OCI-LY7 (cell line): ENCODE results near the gene UBE2D1. TPM values are rescaled to one million over a fixed set of nuclear protein-coding genes. Genes with fewer than 3 reads are reported as not detected.

Experiments used
- BruUV-seq: library from RNA; stranded (reverse); fragments of 400-500 nt; replicated peaks from 2 replicates; lab custom pipeline; 2021; lab: Mats Ljungman, UMichigan
- CTCF ChIA-PET: fragments of 300-600 bp; sonication (Branson Sonifier 250); formaldehyde crosslinking; loops from one replicate; lab custom pipeline; 2022; ENCODE audit warnings: antibody characterized with exemption; ENCODE audit not compliant: unreplicated experiment; lab: Charles Lee
- POLR2A ChIA-PET: fragments of 300-600 bp; sonication (Branson Sonifier 250); formaldehyde crosslinking; loops from one replicate; lab custom pipeline; 2022; ENCODE audit warnings: antibody characterized with exemption; lab: Charles Lee
- DNase-seq: peaks from one replicate; pipeline ENCODE4 v3.0.0-alpha.2; 2015; ENCODE audit warnings: low spot score
- H2AFZ ChIP-seq: fragments of 200-600 bp; sonication (generic), shearing (Covaris generic); 2 replicates; pipeline ENCODE4 v1.6.1; 2014; ENCODE audit warnings: mild to moderate bottlenecking, antibody characterized with exemption, low read length, moderate library complexity
- H3K27ac ChIP-seq: fragments of 200-600 bp; sonication (generic); 2 replicates; pipeline ENCODE4 v1.5.1; 2014; ENCODE audit warnings: mixed run types, low read depth, mild to moderate bottlenecking, moderate library complexity, low read length, inconsistent platforms; ENCODE audit not compliant: poor library complexity, severe bottlenecking
- H3K36me3 ChIP-seq: fragments of 200-600 bp; sonication (generic); 2 replicates; pipeline ENCODE4 v1.6.1; 2014; ENCODE audit warnings: mild to moderate bottlenecking, antibody characterized with exemption, low read length, moderate library complexity, mixed read lengths; ENCODE audit not compliant: insufficient read depth
- H3K4me1 ChIP-seq: fragments of 200-600 bp; sonication (generic); 2 replicates; pipeline ENCODE4 v1.5.1; 2014; ENCODE audit warnings: mild to moderate bottlenecking, low read length; ENCODE audit not compliant: insufficient read depth, poor library complexity, severe bottlenecking
- H3K4me2 ChIP-seq: fragments of 200-600 bp; sonication (generic); 2 replicates; pipeline ENCODE4 v1.6.1; 2014; ENCODE audit warnings: mild to moderate bottlenecking, low read length
- H3K4me3 ChIP-seq: fragments of 200-600 bp; sonication (generic); 2 replicates; pipeline ENCODE4 v1.5.1; 2014; ENCODE audit warnings: mild to moderate bottlenecking, low read depth, low read length; ENCODE audit not compliant: poor library complexity, severe bottlenecking
- H3K79me2 ChIP-seq: fragments of 200-600 bp; sonication (generic); 2 replicates; pipeline ENCODE4 v1.6.1; 2016; ENCODE audit warnings: low read depth, mild to moderate bottlenecking, low read length, moderate library complexity, mixed read lengths; ENCODE audit not compliant: insufficient read depth
- H3K9me2 ChIP-seq: fragments of 200-600 bp; sonication (generic); 2 replicates; pipeline ENCODE4 v1.6.1; 2016; ENCODE audit warnings: mild to moderate bottlenecking, low read length, mixed read lengths; ENCODE audit not compliant: insufficient read depth
- H3K9me3 ChIP-seq: fragments of 200-600 bp; sonication (generic); 2 replicates; pipeline ENCODE4 v1.6.1; 2014; ENCODE audit warnings: mild to moderate bottlenecking, mixed run types, low read length, mixed read lengths
- H4K20me1 ChIP-seq: fragments of 200-600 bp; sonication (generic); 2 replicates; pipeline ENCODE4 v1.6.1; 2014; ENCODE audit warnings: mild to moderate bottlenecking, antibody characterized with exemption, low read length, moderate library complexity, mixed read lengths; ENCODE audit not compliant: insufficient read depth
- EZH2phosphoT487 ChIP-seq: fragments of 200-600 bp; sonication (generic); IDR thresholded peaks from 2 replicates; pipeline ENCODE4 v1.6.1; 2018; ENCODE audit warnings: low read depth, borderline replicate concordance, mild to moderate bottlenecking, mixed run types, antibody characterized with exemption, low read length, moderate library complexity, mixed read lengths
- intact Hi-C: fragments of 100-400 bp; cut with micrococcal nuclease; formaldehyde crosslinking; loops from one replicate; pipeline ENCODE4 v1.10.0; 2022; ENCODE audit not compliant: unreplicated experiment
- total RNA-seq, 2 experiments: library from RNA; depleted of rRNA in 1 of 2; stranded (reverse); fragments of >200 nt in 1 of 2; shearing (Covaris generic) in 1 of 2; gene quantifications; 2 replicates each; pipeline ENCODE4 v1.2.3, GENCODE V29; 2014 to 2022
- TF ChIP-seq, protein P1 (sequence below): fragments of 200-600 bp; sonication (generic); conservative IDR thresholded peaks from 2 replicates; pipeline ENCODE4 v1.5.1; 2014; ENCODE audit warnings: mild to moderate bottlenecking, antibody characterized with exemption, low read length, moderate library complexity, mixed read lengths

UBE2D1 gene
- total RNA-seq, 2 experiments from 2014 or later = 6.8 to 10.0 TPM

DNA sequence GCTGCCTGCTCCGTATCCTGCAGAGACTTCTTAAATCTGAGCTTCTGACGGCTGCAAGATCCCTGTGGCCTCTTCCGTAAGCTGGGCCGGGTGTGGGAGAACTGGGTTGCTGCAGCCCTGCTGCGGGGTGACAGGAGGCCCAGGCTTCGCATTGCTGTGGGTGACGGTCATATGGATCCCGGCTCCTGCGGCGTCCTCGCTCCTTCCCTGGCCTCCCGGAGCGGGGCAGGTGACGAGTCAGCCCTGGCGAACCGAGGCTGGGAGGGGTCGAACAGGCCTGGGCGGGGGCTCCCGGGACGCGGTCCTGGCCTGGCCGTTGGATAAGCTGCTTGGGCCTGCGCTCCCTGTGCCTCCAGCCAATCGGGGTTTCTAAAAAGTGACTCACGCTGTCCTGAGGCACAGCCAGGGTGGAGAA, 7.8 kb upstream of the UBE2D1 start:
- Histone ChIP-seq H4K20me1 (no peaks in the 10 kb centered on the region), H3K27ac (no peak overlapping the region), H3K9me2 (no peaks in the 10 kb centered on the region), H3K4me2 (no peak overlapping the region), H3K4me3 (no peak overlapping the region), H3K9me3 (no peaks in the 10 kb centered on the region), H3K36me3 (no peaks in the 10 kb centered on the region), H3K4me1 (peaks cover 7% of the 10 kb centered on the region), H2AFZ (no peak overlapping the region), H3K79me2 (no peaks in the 10 kb centered on the region)
- ChIA-PET POLR2A (no interaction called here), CTCF (no interaction called here)
- intact Hi-C loops = no loop called here
- BruUV-seq = no TSS peak
- DNase-seq = no peak
- no peak for TF ChIP-seq EZH2phosphoT487
- TF ChIP-seq, protein P1, sequence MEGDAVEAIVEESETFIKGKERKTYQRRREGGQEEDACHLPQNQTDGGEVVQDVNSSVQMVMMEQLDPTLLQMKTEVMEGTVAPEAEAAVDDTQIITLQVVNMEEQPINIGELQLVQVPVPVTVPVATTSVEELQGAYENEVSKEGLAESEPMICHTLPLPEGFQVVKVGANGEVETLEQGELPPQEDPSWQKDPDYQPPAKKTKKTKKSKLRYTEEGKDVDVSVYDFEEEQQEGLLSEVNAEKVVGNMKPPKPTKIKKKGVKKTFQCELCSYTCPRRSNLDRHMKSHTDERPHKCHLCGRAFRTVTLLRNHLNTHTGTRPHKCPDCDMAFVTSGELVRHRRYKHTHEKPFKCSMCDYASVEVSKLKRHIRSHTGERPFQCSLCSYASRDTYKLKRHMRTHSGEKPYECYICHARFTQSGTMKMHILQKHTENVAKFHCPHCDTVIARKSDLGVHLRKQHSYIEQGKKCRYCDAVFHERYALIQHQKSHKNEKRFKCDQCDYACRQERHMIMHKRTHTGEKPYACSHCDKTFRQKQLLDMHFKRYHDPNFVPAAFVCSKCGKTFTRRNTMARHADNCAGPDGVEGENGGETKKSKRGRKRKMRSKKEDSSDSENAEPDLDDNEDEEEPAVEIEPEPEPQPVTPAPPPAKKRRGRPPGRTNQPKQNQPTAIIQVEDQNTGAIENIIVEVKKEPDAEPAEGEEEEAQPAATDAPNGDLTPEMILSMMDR = no peak

DNA sequence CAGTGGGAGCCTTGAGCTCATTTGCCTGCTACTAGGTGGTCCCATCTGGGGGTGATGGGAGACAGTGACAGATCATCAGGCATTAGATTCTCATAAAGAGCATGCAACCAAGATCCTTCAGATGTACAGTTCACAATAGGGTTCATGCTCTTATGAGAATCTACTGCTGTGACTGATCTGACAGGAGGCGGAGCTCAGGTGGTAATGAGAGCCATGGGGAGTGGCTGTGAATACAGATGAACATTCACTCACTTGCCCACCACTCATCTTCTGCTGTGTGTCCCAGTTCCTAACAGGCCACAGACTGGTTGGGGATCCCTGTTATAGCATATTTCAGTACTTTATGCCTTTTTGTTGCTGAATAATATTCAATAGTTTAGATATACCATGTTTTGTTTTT, 6.6 kb upstream of the UBE2D1 start:
- Histone ChIP-seq H3K9me3 (no peaks in the 10 kb centered on the region), H3K9me2 (no peaks in the 10 kb centered on the region), H3K4me2 (no peak overlapping the region), H3K79me2 (no peaks in the 10 kb centered on the region), H2AFZ (no peak overlapping the region), H4K20me1 (no peaks in the 10 kb centered on the region), H3K36me3 (no peaks in the 10 kb centered on the region), H3K27ac (no peak overlapping the region), H3K4me3 (no peak overlapping the region), H3K4me1 (no peaks in the 10 kb centered on the region)
- no TSS peak for BruUV-seq
- POLR2A ChIA-PET = interaction anchor here (0.9 kb wide), 1 partner anchor 24 kb away, joined by 3 read pairs; no protein-coding TSS in a partner anchor
- TF ChIP-seq, protein P1 = no peak
- TF ChIP-seq EZH2phosphoT487 = no peak
- intact Hi-C loops = no loop called here
- no peak for DNase-seq
- CTCF ChIA-PET = no interaction called here

DNA sequence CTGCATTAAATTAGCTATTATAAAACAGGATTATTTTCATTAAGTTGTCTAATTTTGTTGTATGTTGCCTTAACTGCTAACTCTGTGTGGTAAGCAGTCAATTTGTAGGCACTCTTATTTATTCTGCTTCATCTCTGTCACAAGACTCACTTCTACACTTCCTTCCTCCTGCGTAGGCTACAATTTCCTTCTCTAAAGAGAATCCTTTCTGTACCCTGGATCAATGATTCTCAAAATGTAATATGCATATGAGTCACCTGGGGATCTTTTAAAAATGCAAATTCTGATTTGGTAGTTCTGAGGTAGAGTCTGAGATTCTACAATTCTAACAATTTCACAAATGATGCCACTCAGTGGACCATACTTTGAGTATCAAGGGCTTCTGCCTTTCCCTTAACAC, 4.4 kb upstream of the UBE2D1 start:
- Histone ChIP-seq H3K9me2 (no peaks in the 10 kb centered on the region), H3K79me2 (no peaks in the 10 kb centered on the region; the same call in 1 of the 2 replicates), H3K9me3 (no peaks in the 10 kb centered on the region), H3K4me3 (no peak overlapping the region), H3K4me2 (no peak overlapping the region), H2AFZ (no peak overlapping the region), H3K4me1 (peaks cover 6% of the 10 kb centered on the region), H3K36me3 (no peaks in the 10 kb centered on the region), H3K27ac (no peak overlapping the region), H4K20me1 (0 out of 2 replicates have a peak, but pooled peaks cover under 1% of the 10 kb centered on the region)
- POLR2A ChIA-PET = no interaction called here
- TF ChIP-seq EZH2phosphoT487 = no peak
- TF ChIP-seq, protein P1 = no peak
- intact Hi-C loops = loop anchor here (5.0 kb wide), 1 partner anchor 38 kb away; no protein-coding TSS in a partner anchor
- BruUV-seq = no TSS peak
- CTCF ChIA-PET = no interaction called here
- DNase-seq = no peak
